Fibroblast of lung (primary cell): ENCODE results near the gene CRTC1.

ENCODE experiments used
- CTCF ChIP-seq, 2 donors: IDR thresholded peaks in 1 of 2; conservative IDR thresholded peaks in 1 of 2; 1 replicate in 1 of 2; 2 replicates in 1 of 2; pipeline ENCODE4 v1.5.1; 2011 to 2012; ENCODE audit warnings: low read length in 2 of 2, control low read depth in 1 of 2, inconsistent platforms in 1 of 2, low read depth in 1 of 2, mild to moderate bottlenecking in 1 of 2
- EZH2 ChIP-seq: IDR thresholded peaks from 2 replicates; pipeline ENCODE4 v1.5.1; 2012; ENCODE audit warnings: low read length, control low read depth, mild to moderate bottlenecking; ENCODE audit errors: missing control alignments

GRCh38 chr19:18792661-18793060, 109.2 kb downstream of the CRTC1 start:
- TF ChIP-seq CTCF (conservative IDR thresholded peaks at IDR 0.05 in 1 of 2, IDR thresholded peaks at IDR 0.05 in 1 of 2; ENCODE audit: low read depth in 1 of 2, low read length in 2 of 2) (no peak), EZH2 (no peak)
